Coronary artery (tissue), 2 donors: ENCODE data around the gene STH.

Source experiments
- DNase-seq: peaks from one replicate; pipeline ENCODE4 v3.0.0-alpha.2; 2017; ENCODE audit warnings: low spot score
- H3K27ac ChIP-seq, 2 donors: fragments of 200-600 bp; sonication (generic); one replicate each; pipeline ENCODE4 v1.5.1; 2016 to 2019
- H3K4me3 ChIP-seq: fragments of 200-600 bp; sonication (generic); 2 replicates; pipeline ENCODE4 v1.5.1; 2016; ENCODE audit warnings: mild to moderate bottlenecking, moderate library complexity
- TF ChIP-seq, protein P1 (sequence below): fragments of 200-600 bp; sonication (generic); IDR thresholded peaks from one replicate; pipeline ENCODE4 v1.5.1; 2019; ENCODE audit warnings: antibody characterized with exemption

Gene STH

DNA sequence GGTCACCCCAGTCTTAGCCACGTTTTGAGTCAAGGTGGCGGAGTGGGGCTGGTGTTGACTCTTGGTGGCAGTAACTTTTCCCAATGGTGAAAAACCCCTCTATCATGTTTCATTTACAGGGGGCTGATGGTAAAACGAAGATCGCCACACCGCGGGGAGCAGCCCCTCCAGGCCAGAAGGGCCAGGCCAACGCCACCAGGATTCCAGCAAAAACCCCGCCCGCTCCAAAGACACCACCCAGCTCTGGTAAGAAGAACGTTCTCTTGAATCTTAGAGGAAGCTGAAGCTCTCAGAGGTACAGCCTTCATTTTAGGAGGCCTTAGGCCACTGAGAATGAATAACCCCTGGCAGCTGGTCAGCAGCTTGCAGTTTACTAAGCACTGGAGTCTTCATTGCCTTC is 7.7 kb upstream of the STH start:
- Histone ChIP-seq H3K27ac (no peak overlapping the region), H3K4me3 (no peak overlapping the region)
- DNase-seq, result no peak
- TF ChIP-seq, protein P1, sequence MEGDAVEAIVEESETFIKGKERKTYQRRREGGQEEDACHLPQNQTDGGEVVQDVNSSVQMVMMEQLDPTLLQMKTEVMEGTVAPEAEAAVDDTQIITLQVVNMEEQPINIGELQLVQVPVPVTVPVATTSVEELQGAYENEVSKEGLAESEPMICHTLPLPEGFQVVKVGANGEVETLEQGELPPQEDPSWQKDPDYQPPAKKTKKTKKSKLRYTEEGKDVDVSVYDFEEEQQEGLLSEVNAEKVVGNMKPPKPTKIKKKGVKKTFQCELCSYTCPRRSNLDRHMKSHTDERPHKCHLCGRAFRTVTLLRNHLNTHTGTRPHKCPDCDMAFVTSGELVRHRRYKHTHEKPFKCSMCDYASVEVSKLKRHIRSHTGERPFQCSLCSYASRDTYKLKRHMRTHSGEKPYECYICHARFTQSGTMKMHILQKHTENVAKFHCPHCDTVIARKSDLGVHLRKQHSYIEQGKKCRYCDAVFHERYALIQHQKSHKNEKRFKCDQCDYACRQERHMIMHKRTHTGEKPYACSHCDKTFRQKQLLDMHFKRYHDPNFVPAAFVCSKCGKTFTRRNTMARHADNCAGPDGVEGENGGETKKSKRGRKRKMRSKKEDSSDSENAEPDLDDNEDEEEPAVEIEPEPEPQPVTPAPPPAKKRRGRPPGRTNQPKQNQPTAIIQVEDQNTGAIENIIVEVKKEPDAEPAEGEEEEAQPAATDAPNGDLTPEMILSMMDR, result no peak

GRCh38 chr17:45992175-45992574 is 6.9 kb upstream of the STH start:
- TF ChIP-seq, protein P1, result no peak
- no peak overlapping the region for H3K27ac ChIP-seq
- H3K4me3 ChIP-seq, result no peak overlapping the region
- DNase-seq, result no peak

DNA sequence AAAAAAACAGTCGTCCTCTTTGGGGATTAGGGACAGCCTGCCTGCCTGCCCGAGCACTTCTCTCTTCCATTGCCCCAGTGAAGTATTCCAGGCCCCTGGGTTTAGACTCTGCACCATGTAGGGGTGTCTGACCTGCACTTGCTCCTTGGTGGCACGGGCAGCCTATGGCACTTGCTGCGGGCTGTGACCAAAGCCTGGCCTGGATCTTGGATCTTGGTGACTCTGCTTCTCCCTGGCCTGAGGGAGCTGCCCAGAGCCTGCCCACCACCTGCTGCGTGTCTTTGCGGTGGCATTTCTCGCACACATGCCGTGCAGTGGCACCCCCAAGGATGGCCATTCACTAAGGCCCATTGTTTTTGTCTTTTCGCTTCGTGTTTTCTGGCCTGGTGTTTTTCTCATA is 6.1 kb upstream of the STH start:
- no peak overlapping the region for H3K4me3 ChIP-seq
- TF ChIP-seq, protein P1, result no peak
- H3K27ac ChIP-seq, result no peak overlapping the region
- no peak for DNase-seq

DNA sequence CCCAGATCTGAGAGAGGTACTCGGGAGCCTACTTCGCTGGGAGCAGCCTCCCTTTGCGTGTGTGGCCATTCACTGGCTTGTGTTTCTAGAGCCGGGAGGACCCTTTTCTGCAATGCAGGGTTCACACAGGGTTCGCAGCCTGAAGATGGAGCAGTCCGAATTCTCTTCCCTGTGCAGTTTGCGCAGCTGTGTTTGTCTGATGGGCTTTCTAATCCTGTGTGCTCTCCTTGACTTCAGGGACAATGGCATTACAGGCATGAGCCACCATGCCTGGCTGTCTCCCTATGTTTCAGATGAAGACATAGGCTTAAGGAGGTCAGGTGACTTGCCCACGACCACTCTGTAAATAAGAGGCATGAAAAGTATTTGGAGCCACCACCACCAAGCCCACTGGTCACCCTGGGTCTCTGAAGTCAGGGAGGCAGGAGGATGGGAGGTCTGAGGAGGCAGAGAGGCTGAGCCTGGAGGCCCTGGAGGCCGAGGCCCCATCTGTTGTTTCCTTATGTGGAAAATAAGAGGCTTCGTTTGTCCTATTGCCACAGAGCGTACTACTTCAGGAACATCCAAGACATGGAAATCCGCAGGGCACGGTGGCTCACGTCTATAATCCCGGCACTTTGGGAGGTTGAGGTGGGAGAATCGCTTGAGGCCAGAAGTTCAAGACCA is 5.0 kb upstream of the STH start:
- Histone ChIP-seq H3K27ac (no peak overlapping the region), H3K4me3 (no peak overlapping the region)
- DNase-seq, result no peak
- TF ChIP-seq, protein P1, result no peak

DNA sequence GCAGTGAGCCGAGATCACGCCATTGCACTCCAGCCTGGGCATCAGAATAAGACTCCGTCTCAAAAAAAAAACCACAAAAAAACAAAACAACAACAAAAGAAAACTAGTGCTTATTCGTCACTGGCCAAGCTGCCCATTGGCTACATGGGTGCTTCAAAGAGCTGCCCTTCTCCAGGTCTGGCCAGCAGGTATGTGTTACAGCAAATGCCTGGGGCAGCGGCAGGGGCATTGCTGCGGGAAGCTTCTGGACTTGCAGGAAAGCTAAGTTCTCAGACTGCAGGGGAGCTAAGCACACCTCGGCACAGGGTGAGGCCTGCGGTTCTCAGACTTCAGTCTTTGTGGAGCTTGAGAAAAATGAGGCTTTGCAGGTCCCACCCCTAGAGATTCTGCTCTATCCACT is 4.1 kb upstream of the STH start:
- H3K4me3 ChIP-seq, result no peak overlapping the region
- no peak overlapping the region for H3K27ac ChIP-seq
- no peak for DNase-seq
- TF ChIP-seq, protein P1, result no peak

DNA sequence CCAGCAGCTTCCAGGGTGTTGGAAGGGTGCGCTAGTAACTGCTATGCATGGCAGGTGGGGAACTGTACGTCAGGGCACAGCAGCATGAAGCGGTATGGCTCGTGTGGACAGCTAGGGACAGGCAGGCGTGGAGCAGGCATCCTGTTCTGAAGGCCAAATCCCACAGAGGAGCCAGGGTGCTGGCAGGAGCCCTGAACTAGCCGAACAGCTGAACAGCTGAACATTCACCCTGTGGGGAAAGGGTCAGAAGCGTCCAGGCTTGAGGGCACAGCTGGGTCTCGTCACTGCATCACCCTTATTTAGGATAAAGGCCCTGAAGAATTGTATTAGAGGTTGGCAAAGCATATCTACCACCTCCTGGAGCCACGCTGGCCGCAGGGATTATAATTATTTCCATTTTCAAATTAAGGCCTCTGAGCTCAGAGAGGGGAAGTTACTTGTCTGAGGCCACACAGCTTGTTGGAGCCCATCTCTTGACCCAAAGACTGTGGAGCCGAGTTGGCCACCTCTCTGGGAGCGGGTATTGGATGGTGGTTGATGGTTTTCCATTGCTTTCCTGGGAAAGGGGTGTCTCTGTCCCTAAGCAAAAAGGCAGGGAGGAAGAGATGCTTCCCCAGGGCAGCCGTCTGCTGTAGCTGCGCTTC is 3.3 kb upstream of the STH start:
- TF ChIP-seq, protein P1, result no peak

More for the DNA sequence above, 3.3 kb upstream of the STH start:
- H3K4me3 ChIP-seq, result no peak overlapping the region
- H3K27ac ChIP-seq, result no peak overlapping the region
- no peak for DNase-seq
